Loucy (cell line): ENCODE data around the gene ACOXL.

Experiments
- EZH2phosphoT487 ChIP-seq: fragments of 200-600 bp; IDR thresholded peaks from 2 replicates; pipeline ENCODE4 v1.6.1; 2018; ENCODE audit warnings: antibody characterized with exemption, mild to moderate bottlenecking, moderate library complexity, borderline replicate concordance
- TF ChIP-seq, protein P1 (sequence below): fragments of 200-600 bp; sonication (generic); conservative IDR thresholded peaks from 2 replicates; pipeline ENCODE4 v1.5.1; 2014; ENCODE audit warnings: mild to moderate bottlenecking, antibody characterized with exemption, low read length

DNA sequence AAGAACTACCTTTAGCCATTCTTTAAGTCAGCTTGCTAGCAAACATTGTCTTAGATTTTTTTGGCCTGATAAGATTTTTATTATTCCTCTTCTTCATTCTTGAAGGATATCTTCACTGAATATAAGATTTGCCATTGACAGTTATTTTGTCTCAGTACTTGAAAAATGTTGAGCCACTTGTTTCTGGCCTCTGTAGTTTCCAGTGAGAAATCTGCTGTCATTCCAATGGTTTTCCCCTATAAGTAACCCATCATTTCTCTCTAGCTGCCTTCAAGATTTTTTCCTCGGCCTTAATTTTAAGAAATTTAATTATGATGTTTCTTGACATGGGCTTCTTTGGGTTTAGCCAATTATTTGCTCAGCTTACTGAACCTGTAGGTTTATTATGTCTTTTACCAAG, 32.6 kb downstream of the ACOXL start:
- TF ChIP-seq, protein P1, sequence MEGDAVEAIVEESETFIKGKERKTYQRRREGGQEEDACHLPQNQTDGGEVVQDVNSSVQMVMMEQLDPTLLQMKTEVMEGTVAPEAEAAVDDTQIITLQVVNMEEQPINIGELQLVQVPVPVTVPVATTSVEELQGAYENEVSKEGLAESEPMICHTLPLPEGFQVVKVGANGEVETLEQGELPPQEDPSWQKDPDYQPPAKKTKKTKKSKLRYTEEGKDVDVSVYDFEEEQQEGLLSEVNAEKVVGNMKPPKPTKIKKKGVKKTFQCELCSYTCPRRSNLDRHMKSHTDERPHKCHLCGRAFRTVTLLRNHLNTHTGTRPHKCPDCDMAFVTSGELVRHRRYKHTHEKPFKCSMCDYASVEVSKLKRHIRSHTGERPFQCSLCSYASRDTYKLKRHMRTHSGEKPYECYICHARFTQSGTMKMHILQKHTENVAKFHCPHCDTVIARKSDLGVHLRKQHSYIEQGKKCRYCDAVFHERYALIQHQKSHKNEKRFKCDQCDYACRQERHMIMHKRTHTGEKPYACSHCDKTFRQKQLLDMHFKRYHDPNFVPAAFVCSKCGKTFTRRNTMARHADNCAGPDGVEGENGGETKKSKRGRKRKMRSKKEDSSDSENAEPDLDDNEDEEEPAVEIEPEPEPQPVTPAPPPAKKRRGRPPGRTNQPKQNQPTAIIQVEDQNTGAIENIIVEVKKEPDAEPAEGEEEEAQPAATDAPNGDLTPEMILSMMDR: no peak
- no peak for TF ChIP-seq EZH2phosphoT487
